Activated naive CD4-positive, alpha-beta T cell (primary cell): ENCODE measurements around the gene CSPG4.

Experiments
- DNase-seq, 4 experiments: peaks; one replicate each; lab custom pipeline; 2025; lab: John Stamatoyannopoulos, UW

CSPG4 gene

GRCh38 chr15:75669191-75669878 is 43.3 kb downstream of the CSPG4 start:
- DNase-seq, result no peak

GRCh38 chr15:75666823-75667501 is 45.7 kb downstream of the CSPG4 start:
- no peak for DNase-seq

- no peak for DNase-seq
Measured at GRCh38 chr15:75663931-75664421, 48.7 kb downstream of the CSPG4 start.

- DNase-seq, result no peak
Measured at GRCh38 chr15:75662823-75663519, 49.7 kb downstream of the CSPG4 start.

- no peak for DNase-seq
Measured at GRCh38 chr15:75661756-75662140, 50.9 kb downstream of the CSPG4 start.

GRCh38 chr15:75661100-75661755 is 51.4 kb downstream of the CSPG4 start:
- no peak for DNase-seq

- no peak for DNase-seq
Measured at GRCh38 chr15:75659928-75660645, 52.6 kb downstream of the CSPG4 start.

- no peak for DNase-seq
Measured at GRCh38 chr15:75659141-75659771, 53.4 kb downstream of the CSPG4 start.

GRCh38 chr15:75656813-75657212 is 55.8 kb downstream of the CSPG4 start:
- no peak for DNase-seq

- no peak for DNase-seq
Measured at GRCh38 chr15:75656331-75656730, 56.3 kb downstream of the CSPG4 start.

GRCh38 chr15:75655931-75656330 is 56.7 kb downstream of the CSPG4 start:
- no peak for DNase-seq

GRCh38 chr15:75654201-75654907 is 58.3 kb downstream of the CSPG4 start:
- DNase-seq, result no peak

GRCh38 chr15:75653347-75653913 is 59.2 kb downstream of the CSPG4 start:
- no peak for DNase-seq

- DNase-seq, result no peak
Measured at GRCh38 chr15:75651810-75652543, 60.7 kb downstream of the CSPG4 start.

GRCh38 chr15:75650908-75651809 is 61.5 kb downstream of the CSPG4 start:
- DNase-seq, result no peak

GRCh38 chr15:75649848-75650247 is 62.8 kb downstream of the CSPG4 start:
- no peak for DNase-seq

GRCh38 chr15:75649045-75649761 is 63.4 kb downstream of the CSPG4 start:
- no peak for DNase-seq
